SK-N-SH treated with all-trans-retinoic acid at 6 μM for 48 hours (cell line): ENCODE results near the gene PTPRN2.

Experiments
- ATAC-seq: fragments of 200-7000 bp; cut with Tn5 transposase; 3 replicates; pipeline ENCODE4 v1.9.1; 2020; ENCODE audit warnings: mild to moderate bottlenecking, moderate library complexity
- ARNTL ChIP-seq: fragments of 450-650 bp; formaldehyde crosslinking; IDR thresholded peaks from 2 replicates; pipeline ENCODE4 v1.5.0; 2020; ENCODE audit warnings: low read depth, mild to moderate bottlenecking, moderate library complexity, borderline replicate concordance
- CREB5 ChIP-seq: fragments of 250-450 bp; sonication (Bioruptor Pico); IDR thresholded peaks from 2 replicates; pipeline ENCODE4 v1.5.1; 2020; ENCODE audit warnings: low read depth, mild to moderate bottlenecking, moderate library complexity
- CSDC2 ChIP-seq: fragments of 250-450 bp; sonication (Bioruptor Pico); IDR thresholded peaks from 2 replicates; pipeline ENCODE4 v1.5.0; 2020; ENCODE audit warnings: mild to moderate bottlenecking, moderate library complexity
- CSRNP3 ChIP-seq: fragments of 250-450 bp; sonication (Bioruptor Pico); IDR thresholded peaks from 2 replicates; pipeline ENCODE4 v1.5.1; 2021; ENCODE audit warnings: mild to moderate bottlenecking, moderate library complexity
- ESRRG ChIP-seq: fragments of 250-450 bp; sonication (Bioruptor Pico); IDR thresholded peaks from 2 replicates; pipeline ENCODE4 v1.6.1; 2021; ENCODE audit warnings: mild to moderate bottlenecking
- ISL1 ChIP-seq: fragments of 250-450 bp; sonication (Bioruptor Pico); IDR thresholded peaks from 2 replicates; pipeline ENCODE4 v2.1.2; 2022; ENCODE audit warnings: mild to moderate bottlenecking, moderate library complexity
- OSR1 ChIP-seq: fragments of 250-450 bp; sonication (Bioruptor Pico); IDR thresholded peaks from 2 replicates; pipeline ENCODE4 v1.8.0; 2022; ENCODE audit warnings: moderate library complexity, mild to moderate bottlenecking, inconsistent platforms
- PATZ1 ChIP-seq: fragments of 250-450 bp; sonication (Bioruptor Pico); IDR thresholded peaks from 2 replicates; pipeline ENCODE4 v1.8.0; 2020; ENCODE audit warnings: mild to moderate bottlenecking, moderate library complexity, borderline replicate concordance
- POU6F1 ChIP-seq: fragments of 250-450 bp; sonication (Bioruptor Pico); IDR thresholded peaks from 2 replicates; pipeline ENCODE4 v1.8.0; 2021; ENCODE audit warnings: low read depth, mild to moderate bottlenecking, moderate library complexity, borderline replicate concordance
- PPARA ChIP-seq: fragments of 250-450 bp; sonication (Bioruptor Pico); IDR thresholded peaks from 2 replicates; pipeline ENCODE4 v1.5.0; 2020; ENCODE audit warnings: mild to moderate bottlenecking, borderline replicate concordance
- RARB ChIP-seq: fragments of 250-450 bp; sonication (Bioruptor Pico); IDR thresholded peaks from 2 replicates; pipeline ENCODE4 v1.8.0; 2021; ENCODE audit warnings: mild to moderate bottlenecking, moderate library complexity
- TCF4 ChIP-seq: fragments of 250-450 bp; sonication (Bioruptor Pico); IDR thresholded peaks from 2 replicates; pipeline ENCODE4 v1.8.0; 2021; ENCODE audit warnings: mild to moderate bottlenecking, moderate library complexity, borderline replicate concordance
- TSHZ2 ChIP-seq: fragments of 250-450 bp; sonication (Bioruptor Pico); IDR thresholded peaks from 2 replicates; pipeline ENCODE4 v1.5.0; 2020; ENCODE audit warnings: mild to moderate bottlenecking, moderate library complexity
- ZC3H10 ChIP-seq: fragments of 250-450 bp; sonication (Bioruptor Pico); IDR thresholded peaks from 2 replicates; pipeline ENCODE4 v1.5.1; 2021; ENCODE audit warnings: mild to moderate bottlenecking, moderate library complexity
- ZFP3 ChIP-seq: fragments of 250-450 bp; sonication (Bioruptor Pico); IDR thresholded peaks from 2 replicates; pipeline ENCODE4 v1.5.0; 2020; ENCODE audit warnings: mild to moderate bottlenecking, moderate library complexity
- ZNF565 ChIP-seq: fragments of 450-650 bp; formaldehyde crosslinking; conservative IDR thresholded peaks from 2 replicates; pipeline ENCODE4 v1.5.0; 2020; ENCODE audit warnings: low read depth, mild to moderate bottlenecking, moderate library complexity
- ZNF70 ChIP-seq: fragments of 450-650 bp; formaldehyde crosslinking; IDR thresholded peaks from 2 replicates; pipeline ENCODE4 v1.5.0; 2020; ENCODE audit warnings: mild to moderate bottlenecking, moderate library complexity
- ZNF8 ChIP-seq: fragments of 450-650 bp; formaldehyde crosslinking; IDR thresholded peaks from 2 replicates; pipeline ENCODE4 v1.5.0; 2020; ENCODE audit warnings: mild to moderate bottlenecking, moderate library complexity

The PTPRN2 gene

GRCh38 chr7:157977717-157978496 is 609.7 kb downstream of the PTPRN2 start:
- TF ChIP-seq TCF4 (CRISPR knock-in tag): no peak
- no peak for TF ChIP-seq POU6F1 (CRISPR knock-in tag)
- no peak for TF ChIP-seq CSDC2 (CRISPR knock-in tag)
- TF ChIP-seq PPARA (CRISPR knock-in tag): no peak
- TF ChIP-seq TSHZ2 (CRISPR knock-in tag): no peak
- TF ChIP-seq ZNF70: no peak
- no peak for TF ChIP-seq ISL1 (CRISPR knock-in tag)
- no peak for TF ChIP-seq ZNF565 (CRISPR knock-in tag)
- no peak for TF ChIP-seq ARNTL (CRISPR knock-in tag)
- TF ChIP-seq ZC3H10 (CRISPR knock-in tag): no peak
- no peak for TF ChIP-seq CREB5 (CRISPR knock-in tag)
- ATAC-seq: no peak

GRCh38 chr7:157977306-157977705 is 610.3 kb downstream of the PTPRN2 start:
- no peak for ATAC-seq
- no peak for TF ChIP-seq PATZ1 (CRISPR knock-in tag)
- TF ChIP-seq OSR1: no peak
- TF ChIP-seq ZFP3 (CRISPR knock-in tag): no peak
- TF ChIP-seq ZNF8 (CRISPR knock-in tag): no peak
- TF ChIP-seq RARB (CRISPR knock-in tag): no peak
- TF ChIP-seq POU6F1 (CRISPR knock-in tag): no peak
- TF ChIP-seq CREB5 (CRISPR knock-in tag): no peak
- no peak for TF ChIP-seq TCF4 (CRISPR knock-in tag)
- TF ChIP-seq ZC3H10 (CRISPR knock-in tag): no peak
- no peak for TF ChIP-seq PPARA (CRISPR knock-in tag)
- TF ChIP-seq ZNF565 (CRISPR knock-in tag): no peak
- no peak for TF ChIP-seq TSHZ2 (CRISPR knock-in tag)
- no peak for TF ChIP-seq ESRRG (CRISPR knock-in tag)
- no peak for TF ChIP-seq ZNF70
- TF ChIP-seq CSRNP3 (CRISPR knock-in tag): no peak
- TF ChIP-seq CSDC2 (CRISPR knock-in tag): no peak
